IMR-90 (cell line): Measurements from ENCODE around the gene UBALD1. TPM values are rescaled to one million over a fixed set of nuclear protein-coding genes. Genes with fewer than 3 reads are reported as not detected.

Experiments used
- ATAC-seq: fragments of 200-7000 bp; cut with Tn5 transposase; 2 replicates; pipeline ENCODE4 v1.9.1; 2020; ENCODE audit warnings: low read depth, mild to moderate bottlenecking, moderate library complexity
- BruUV-seq: library from RNA; stranded (reverse); fragments of 400-500 nt; replicated peaks from 2 replicates; lab custom pipeline; 2021; lab: Mats Ljungman, UMichigan
- CTCF ChIA-PET: fragments of 300-600 bp; formaldehyde crosslinking; extraction: SDS; loops from one replicate; lab custom pipeline; 2021; ENCODE audit warnings: antibody characterized with exemption; lab: Yijun Ruan, JAX
- POLR2A ChIA-PET: fragments of 300-600 bp; sonication (Branson Sonifier 250); formaldehyde crosslinking; loops from one replicate; lab custom pipeline; 2022; ENCODE audit warnings: antibody characterized with exemption; ENCODE audit not compliant: unreplicated experiment; lab: Charles Lee
- DNase-seq: peaks from one replicate; pipeline ENCODE4 v3.0.0; 2013
- H2AFZ ChIP-seq: replicated peaks from 2 replicates; pipeline ENCODE3; 2013; ENCODE audit warnings: low read length, mild to moderate bottlenecking; ENCODE audit not compliant: poor library complexity
- H2AK5ac ChIP-seq: 2 replicates; pipeline ENCODE4 v1.6.1; 2013; ENCODE audit warnings: low read depth, low read length, inconsistent platforms
- H2AK9ac ChIP-seq: replicated peaks from 2 replicates; pipeline ENCODE3; 2013; ENCODE audit warnings: mild to moderate bottlenecking, low read depth, low read length, moderate library complexity; ENCODE audit not compliant: poor library complexity
- H2BK120ac ChIP-seq: 2 replicates; pipeline ENCODE4 v1.6.1; 2013; ENCODE audit warnings: low read depth, low read length, inconsistent platforms
- H2BK15ac ChIP-seq: 3 replicates; pipeline ENCODE4 v1.6.1; 2013; ENCODE audit warnings: low read depth, low read length, inconsistent platforms
- H2BK20ac ChIP-seq: 2 replicates; pipeline ENCODE4 v1.6.1; 2013; ENCODE audit warnings: low read depth, mild to moderate bottlenecking, inconsistent platforms, low read length, moderate library complexity
- H2BK5ac ChIP-seq: 2 replicates; pipeline ENCODE4 v1.6.1; 2013; ENCODE audit warnings: mild to moderate bottlenecking, low read depth, low read length, inconsistent platforms; ENCODE audit not compliant: poor library complexity, severe bottlenecking
- H3K14ac ChIP-seq: replicated peaks from 2 replicates; pipeline ENCODE4 v1.6.1; 2013; ENCODE audit warnings: low read depth, low read length, inconsistent platforms
- H3K18ac ChIP-seq: 2 replicates; pipeline ENCODE4 v1.6.1; 2013; ENCODE audit warnings: low read depth, low read length, control low read depth
- H3K23ac ChIP-seq: 2 replicates; pipeline ENCODE4 v1.6.1; 2013; ENCODE audit warnings: low read depth, low read length, inconsistent platforms
- H3K27ac ChIP-seq: 2 replicates; pipeline ENCODE4 v1.5.1; 2013; ENCODE audit warnings: mild to moderate bottlenecking, control low read depth, low read length; ENCODE audit not compliant: insufficient read depth
- H3K27me3 ChIP-seq: 2 replicates; pipeline ENCODE4 v1.6.1; 2013; ENCODE audit warnings: low read length; ENCODE audit not compliant: control insufficient read depth, insufficient read depth
- H3K36me3 ChIP-seq: 2 replicates; pipeline ENCODE4 v1.6.1; 2013; ENCODE audit warnings: low read length, mixed read lengths; ENCODE audit not compliant: control insufficient read depth, insufficient read depth
- H3K4ac ChIP-seq: 2 replicates; pipeline ENCODE4 v1.6.1; 2013; ENCODE audit warnings: low read depth, low read length, inconsistent platforms
- H3K4me1 ChIP-seq: 2 replicates; pipeline ENCODE4 v1.6.1; 2013; ENCODE audit warnings: low read length, mixed read lengths; ENCODE audit not compliant: control insufficient read depth, insufficient read depth
- H3K4me2 ChIP-seq: 2 replicates; pipeline ENCODE4 v1.6.1; 2013; ENCODE audit warnings: low read depth, mild to moderate bottlenecking, control low read depth, low read length, moderate library complexity
- H3K4me3 ChIP-seq: 2 replicates; pipeline ENCODE4 v1.5.1; 2013; ENCODE audit warnings: low read depth, mild to moderate bottlenecking, control low read depth, low read length, moderate library complexity; ENCODE audit not compliant: insufficient read depth
- H3K56ac ChIP-seq: 2 replicates; pipeline ENCODE4 v1.6.1; 2013; ENCODE audit warnings: low read length, inconsistent platforms; ENCODE audit not compliant: insufficient read depth; ENCODE audit errors: extremely low read depth
- H3K79me1 ChIP-seq, 2 experiments: 2 replicates each; pipeline ENCODE4 v1.6.1; 2013; ENCODE audit warnings: low read length in 2 of 2, inconsistent platforms in 1 of 2, low read depth in 1 of 2
- H3K9ac ChIP-seq: 2 replicates; pipeline ENCODE4 v1.6.1; 2013; ENCODE audit warnings: low read depth, low read length, control low read depth
- H3K9me1 ChIP-seq: 2 replicates; pipeline ENCODE4 v1.6.1; 2013; ENCODE audit warnings: low read length, inconsistent platforms; ENCODE audit not compliant: insufficient read depth
- H3K9me3 ChIP-seq: 2 replicates; pipeline ENCODE4 v1.6.1; 2013; ENCODE audit warnings: low read length; ENCODE audit not compliant: control insufficient read depth, insufficient read depth
- H4K20me1 ChIP-seq: 2 replicates; pipeline ENCODE4 v1.6.1; 2013; ENCODE audit warnings: low read length, inconsistent platforms; ENCODE audit not compliant: insufficient read depth
- H4K5ac ChIP-seq: 2 replicates; pipeline ENCODE4 v1.6.1; 2013; ENCODE audit warnings: mild to moderate bottlenecking, low read depth, low read length, control low read depth
- H4K8ac ChIP-seq, 2 experiments: 2 replicates each; pipeline ENCODE4 v1.6.1; 2013; ENCODE audit warnings: low read depth in 2 of 2, low read length in 2 of 2, control low read depth in 1 of 2, inconsistent platforms in 1 of 2
- H4K91ac ChIP-seq: 2 replicates; pipeline ENCODE4 v1.6.1; 2013; ENCODE audit warnings: low read depth, low read length, inconsistent platforms; ENCODE audit not compliant: insufficient read depth
- BHLHE40 ChIP-seq: fragments of 150-350 bp; IDR thresholded peaks from 2 replicates; pipeline ENCODE4 v1.6.1; 2016; ENCODE audit warnings: mild to moderate bottlenecking, low read depth, low read length
- CEBPB ChIP-seq: IDR thresholded peaks from 2 replicates; pipeline ENCODE4 v1.6.1; 2012; ENCODE audit warnings: low read depth, low read length, improper control_type of control experiment
- CHD1 ChIP-seq: IDR thresholded peaks from 2 replicates; pipeline ENCODE4 v1.6.1; 2012; ENCODE audit warnings: low read depth, low read length, improper control_type of control experiment
- FOS ChIP-seq: fragments of 150-350 bp; IDR thresholded peaks from 2 replicates; pipeline ENCODE4 v1.6.1; 2016; ENCODE audit warnings: low read depth, low read length
- MAFK ChIP-seq: IDR thresholded peaks from 2 replicates; pipeline ENCODE4 v1.6.1; 2012; ENCODE audit warnings: low read depth, low read length, improper control_type of control experiment
- MAZ ChIP-seq: IDR thresholded peaks from 2 replicates; pipeline ENCODE4 v1.6.1; 2012; ENCODE audit warnings: low read depth, mild to moderate bottlenecking, low read length, improper control_type of control experiment, moderate library complexity, borderline replicate concordance
- MXI1 ChIP-seq: IDR thresholded peaks from 2 replicates; pipeline ENCODE4 v1.6.1; 2012; ENCODE audit warnings: low read depth, mild to moderate bottlenecking, low read length, moderate library complexity, borderline replicate concordance
- NFE2L2 ChIP-seq: fragments of 150-350 bp; IDR thresholded peaks from 2 replicates; pipeline ENCODE4 v1.6.1; 2016; ENCODE audit warnings: low read depth, mild to moderate bottlenecking, low read length
- POLR2A ChIP-seq: IDR thresholded peaks from 2 replicates; pipeline ENCODE4 v1.6.1; 2012; ENCODE audit warnings: mild to moderate bottlenecking, low read depth, low read length
- RAD21 ChIP-seq: IDR thresholded peaks from 2 replicates; pipeline ENCODE4 v1.6.1; 2012; ENCODE audit warnings: low read length, improper control_type of control experiment
- RCOR1 ChIP-seq: IDR thresholded peaks from 2 replicates; pipeline ENCODE4 v1.6.1; 2012; ENCODE audit warnings: mild to moderate bottlenecking, low read length, improper control_type of control experiment; ENCODE audit not compliant: insufficient replicate concordance
- RFX5 ChIP-seq: IDR thresholded peaks from 2 replicates; pipeline ENCODE4 v1.8.0; 2012; ENCODE audit warnings: low read depth, mild to moderate bottlenecking, low read length, moderate library complexity
- SMC3 ChIP-seq: fragments of 150-350 bp; IDR thresholded peaks from 2 replicates; pipeline ENCODE4 v1.6.1; 2016; ENCODE audit warnings: low read depth, mild to moderate bottlenecking, antibody characterized with exemption, low read length, moderate library complexity
- WGBS, 2 experiments: methylation state at CpG; one replicate each; pipeline versions ENCODE4 v1.1.5 to v1.1.7; 2013; ENCODE audit warnings: missing lambda C conversion rate in 2 of 2; ENCODE audit not compliant: insufficient read length in 1 of 2; ENCODE audit errors: extremely low coverage in 2 of 2; 5-methylcytosine and 5-hydroxymethylcytosine counted together
- dilution Hi-C: fragments of 300-500 bp; cut with HindIII; formaldehyde crosslinking; loops from one replicate; pipeline ENCODE4 v1.14.3; 2018; ENCODE audit warnings: low sequenced_read_pairs; ENCODE audit not compliant: unreplicated experiment
- in situ Hi-C: fragments of 300-500 bp; cut with MboI; formaldehyde crosslinking; loops from 3 replicates; pipeline ENCODE4 v1.14.3; 2019; ENCODE audit warnings: low sequenced_read_pairs, inconsistent platforms, mixed read lengths
- intact Hi-C: fragments of 100-400 bp; cut with micrococcal nuclease; formaldehyde crosslinking; loops from 2 replicates; pipeline ENCODE4 v1.10.0; 2022
- polyA plus RNA-seq, 3 experiments: library from polyadenylated mRNA; depleted of rRNA; stranded (reverse); fragments of >200 nt; gene quantifications; 2 replicates each; pipeline ENCODE4 v1.2.3, GENCODE V29; 2012; ENCODE audit warnings: low replicate concordance in 1 of 3
- total RNA-seq: library from RNA; depleted of rRNA; stranded (reverse); fragments of >200 nt; gene quantifications from 2 replicates; pipeline ENCODE4 v1.2.3, GENCODE V29; 2012
- TF ChIP-seq, protein P1 (sequence below): conservative IDR thresholded peaks from 2 replicates; pipeline ENCODE4 v1.5.1; 2012; ENCODE audit warnings: mild to moderate bottlenecking, low read depth, low read length, improper control_type of control experiment
- TF ChIP-seq, protein P2 (sequence below): fragments of 150-350 bp; IDR thresholded peaks from 2 replicates; pipeline ENCODE4 v1.6.1; 2016; ENCODE audit warnings: low read depth, mild to moderate bottlenecking, low read length, moderate library complexity, borderline replicate concordance
- TF ChIP-seq, protein P3 (sequence below): fragments of 150-350 bp; IDR thresholded peaks from 2 replicates; pipeline ENCODE4 v1.6.1; 2017; ENCODE audit warnings: mild to moderate bottlenecking, antibody characterized with exemption, low read length, low read depth

The UBALD1 gene
- total and polyA plus RNA-seq, 2 of the 4 experiments (the other 2 are of a cell fraction): 1.3 to 14.5 TPM

DNA sequence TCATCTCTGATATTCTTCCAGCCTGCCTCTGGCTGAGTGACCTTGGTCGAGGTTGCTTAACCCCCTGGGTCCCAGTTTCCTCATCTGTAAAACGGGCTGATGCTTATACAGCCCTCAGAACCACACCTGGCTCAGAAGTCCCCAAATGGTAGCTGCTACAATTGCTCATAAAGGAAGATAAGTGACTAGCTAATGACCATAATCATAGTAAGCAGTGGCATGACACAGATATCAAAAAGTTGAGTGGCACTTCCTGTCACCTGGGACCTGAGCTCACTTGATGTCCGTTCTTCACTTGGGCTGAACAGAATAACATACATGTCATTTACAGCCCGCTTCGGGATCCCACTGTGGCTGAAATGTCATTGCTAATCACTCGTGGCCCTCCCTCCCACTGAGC is 11.7 kb upstream of the UBALD1 start:
- 57% methylated on average over 5 of the region's 6 CpGs; no CpG with 5 or more reads in 1 of the 2 experiments for WGBS, 2 experiments
- Histone ChIP-seq H3K9ac (peak overlapping the region; percentile 91), H3K4ac (peak overlapping the region; percentile 43; the same call in 1 of the 2 replicates), H3K36me3 (0 out of 2 replicates have a peak, but pooled peaks cover 2% of the 10 kb centered on the region), H2AFZ (no peak overlapping the region), H4K8ac (peak overlapping the region; percentile 59 to 62; a peak in 2 of 4 replicates), H3K4me1 (peaks cover 11% of the 10 kb centered on the region), H3K9me3 (peaks cover 3% of the 10 kb centered on the region; the same call in 1 of the 2 replicates), H4K5ac (peak overlapping the region; percentile 69), H2BK120ac (no peak overlapping the region), H3K4me3 (peak overlapping the region; percentile 89), H3K9me1 (peaks cover 7% of the 10 kb centered on the region), H3K23ac (peak overlapping the region; percentile 64; the same call in 1 of the 2 replicates), H4K91ac (no peak overlapping the region), H2BK5ac (no peak overlapping the region), H4K20me1 (peaks cover 48% of the 10 kb centered on the region), H2BK15ac (no peak overlapping the region), H3K27ac (peak overlapping the region; percentile 96), H2BK20ac (no peak overlapping the region), H3K14ac (peak overlapping the region; percentile 92; the same call in 1 of the 2 replicates), H2AK9ac (peak overlapping the region; percentile 95), H3K27me3 (no peaks in the 10 kb centered on the region), H3K79me1 (peaks cover 16 to 53% of the 10 kb centered on the region in 2 experiments), H3K4me2 (peak overlapping the region; percentile 94), H3K18ac (no peak overlapping the region; the same call in 1 of the 2 replicates), H3K56ac (no peak overlapping the region), H2AK5ac (no peak overlapping the region)
- in situ Hi-C loops: no loop called here
- intact Hi-C loops: no loop called here
- ChIA-PET POLR2A (no interaction called here), CTCF (no interaction called here)
- TF ChIP-seq POLR2A (no peak), CEBPB (no peak), MXI1 (no peak), FOS (no peak), BHLHE40 (no peak), RCOR1 (no peak), CHD1 (no peak), SMC3 (no peak), NFE2L2 (no peak), RAD21 (no peak), MAFK (no peak), MAZ (no peak), RFX5 (no peak)
- TF ChIP-seq, protein P1, sequence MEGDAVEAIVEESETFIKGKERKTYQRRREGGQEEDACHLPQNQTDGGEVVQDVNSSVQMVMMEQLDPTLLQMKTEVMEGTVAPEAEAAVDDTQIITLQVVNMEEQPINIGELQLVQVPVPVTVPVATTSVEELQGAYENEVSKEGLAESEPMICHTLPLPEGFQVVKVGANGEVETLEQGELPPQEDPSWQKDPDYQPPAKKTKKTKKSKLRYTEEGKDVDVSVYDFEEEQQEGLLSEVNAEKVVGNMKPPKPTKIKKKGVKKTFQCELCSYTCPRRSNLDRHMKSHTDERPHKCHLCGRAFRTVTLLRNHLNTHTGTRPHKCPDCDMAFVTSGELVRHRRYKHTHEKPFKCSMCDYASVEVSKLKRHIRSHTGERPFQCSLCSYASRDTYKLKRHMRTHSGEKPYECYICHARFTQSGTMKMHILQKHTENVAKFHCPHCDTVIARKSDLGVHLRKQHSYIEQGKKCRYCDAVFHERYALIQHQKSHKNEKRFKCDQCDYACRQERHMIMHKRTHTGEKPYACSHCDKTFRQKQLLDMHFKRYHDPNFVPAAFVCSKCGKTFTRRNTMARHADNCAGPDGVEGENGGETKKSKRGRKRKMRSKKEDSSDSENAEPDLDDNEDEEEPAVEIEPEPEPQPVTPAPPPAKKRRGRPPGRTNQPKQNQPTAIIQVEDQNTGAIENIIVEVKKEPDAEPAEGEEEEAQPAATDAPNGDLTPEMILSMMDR: no peak
- TF ChIP-seq, protein P2, sequence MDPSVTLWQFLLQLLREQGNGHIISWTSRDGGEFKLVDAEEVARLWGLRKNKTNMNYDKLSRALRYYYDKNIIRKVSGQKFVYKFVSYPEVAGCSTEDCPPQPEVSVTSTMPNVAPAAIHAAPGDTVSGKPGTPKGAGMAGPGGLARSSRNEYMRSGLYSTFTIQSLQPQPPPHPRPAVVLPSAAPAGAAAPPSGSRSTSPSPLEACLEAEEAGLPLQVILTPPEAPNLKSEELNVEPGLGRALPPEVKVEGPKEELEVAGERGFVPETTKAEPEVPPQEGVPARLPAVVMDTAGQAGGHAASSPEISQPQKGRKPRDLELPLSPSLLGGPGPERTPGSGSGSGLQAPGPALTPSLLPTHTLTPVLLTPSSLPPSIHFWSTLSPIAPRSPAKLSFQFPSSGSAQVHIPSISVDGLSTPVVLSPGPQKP: no peak
- TF ChIP-seq, protein P3, sequence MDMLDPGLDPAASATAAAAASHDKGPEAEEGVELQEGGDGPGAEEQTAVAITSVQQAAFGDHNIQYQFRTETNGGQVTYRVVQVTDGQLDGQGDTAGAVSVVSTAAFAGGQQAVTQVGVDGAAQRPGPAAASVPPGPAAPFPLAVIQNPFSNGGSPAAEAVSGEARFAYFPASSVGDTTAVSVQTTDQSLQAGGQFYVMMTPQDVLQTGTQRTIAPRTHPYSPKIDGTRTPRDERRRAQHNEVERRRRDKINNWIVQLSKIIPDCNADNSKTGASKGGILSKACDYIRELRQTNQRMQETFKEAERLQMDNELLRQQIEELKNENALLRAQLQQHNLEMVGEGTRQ: no peak
- ATAC-seq (no peak), DNase-seq (no peak)
- dilution Hi-C loops: no loop called here
- no TSS peak for BruUV-seq
